Activated CD4-positive, alpha-beta memory T cell treated with anti-CD3 and anti-CD28 coated beads, Interleukin-2, amount 10 ng/mL, durations not matched to agents 7 days and 5 days (primary cell): ENCODE data around the gene A2M. TPM values are rescaled to one million over a fixed set of nuclear protein-coding genes. Genes with fewer than 3 reads are reported as not detected.

ENCODE experiments used
- CTCF ChIA-PET: fragments of 350-600 bp; sonication (Branson Sonifier 250); formaldehyde crosslinking; loops from one replicate; lab custom pipeline; 2021; ENCODE audit warnings: antibody characterized with exemption, inconsistent platforms; lab: Charles Lee
- POLR2A ChIA-PET: fragments of 350-600 bp; sonication (Branson Sonifier 250); formaldehyde crosslinking; loops from one replicate; lab custom pipeline; 2021; ENCODE audit warnings: antibody characterized with exemption; lab: Charles Lee
- DNase-seq: peaks from one replicate; pipeline ENCODE4 v3.0.0-alpha.2; 2020
- H3K27ac Mint-ChIP-seq: one replicate; pipeline ENCODE4 v1.8.0; 2021; ENCODE audit warnings: mild to moderate bottlenecking, mixed read lengths
- H3K27me3 Mint-ChIP-seq: one replicate; pipeline ENCODE4 v1.8.0; 2021; ENCODE audit warnings: mixed read lengths
- H3K36me3 Mint-ChIP-seq: one replicate; pipeline ENCODE4 v1.8.0; 2021; ENCODE audit warnings: low read depth, mixed read lengths
- H3K4me1 Mint-ChIP-seq: one replicate; pipeline ENCODE4 v1.8.0; 2021; ENCODE audit warnings: mixed read lengths
- H3K4me3 Mint-ChIP-seq: one replicate; pipeline ENCODE4 v1.8.0; 2021; ENCODE audit warnings: mild to moderate bottlenecking, mixed read lengths
- H3K9me3 Mint-ChIP-seq: one replicate; pipeline ENCODE4 v1.8.0; 2021; ENCODE audit warnings: mixed read lengths
- total RNA-seq, 2 experiments: library from RNA; stranded (reverse); gene quantifications; one replicate each; pipeline ENCODE4 v1.2.3, GENCODE V29; 2021

Gene A2M
- total RNA-seq, 2 experiments from 2014 or later, result not detected

- H3K27me3 Mint-ChIP-seq, result no peaks in the 10 kb centered on the region
- no peaks in the 10 kb centered on the region for H3K4me1 Mint-ChIP-seq
- no peak overlapping the region for H3K27ac Mint-ChIP-seq
- ChIA-PET POLR2A (no interaction called here), CTCF (interaction anchor here (1.8 kb wide), 1 partner anchor 559 kb away, joined by 4 read pairs; no protein-coding TSS in a partner anchor)
- no peak for DNase-seq
- no peaks in the 10 kb centered on the region for H3K9me3 Mint-ChIP-seq
- no peaks in the 10 kb centered on the region for H3K36me3 Mint-ChIP-seq
- H3K4me3 Mint-ChIP-seq, result no peak overlapping the region
Observed at GRCh38 chr12:9103050-9103849, 12.5 kb downstream of the A2M start.

GRCh38 chr12:9101018-9101687 is 14.6 kb downstream of the A2M start:
- no peak overlapping the region for H3K4me3 Mint-ChIP-seq
- no peaks in the 10 kb centered on the region for H3K4me1 Mint-ChIP-seq
- no peak overlapping the region for H3K27ac Mint-ChIP-seq
- H3K27me3 Mint-ChIP-seq, result no peaks in the 10 kb centered on the region
- CTCF ChIA-PET, result interaction anchor here (1.0 kb wide), 1 partner anchor 10 kb away, joined by 3 read pairs; no protein-coding TSS in a partner anchor
- POLR2A ChIA-PET, result no interaction called here
- no peak for DNase-seq
- no peaks in the 10 kb centered on the region for H3K36me3 Mint-ChIP-seq
- no peaks in the 10 kb centered on the region for H3K9me3 Mint-ChIP-seq

- no peaks in the 10 kb centered on the region for H3K27me3 Mint-ChIP-seq
- H3K4me3 Mint-ChIP-seq, result no peak overlapping the region
Observed at GRCh38 chr12:9099552-9100190, 16.0 kb downstream of the A2M start.

DNA sequence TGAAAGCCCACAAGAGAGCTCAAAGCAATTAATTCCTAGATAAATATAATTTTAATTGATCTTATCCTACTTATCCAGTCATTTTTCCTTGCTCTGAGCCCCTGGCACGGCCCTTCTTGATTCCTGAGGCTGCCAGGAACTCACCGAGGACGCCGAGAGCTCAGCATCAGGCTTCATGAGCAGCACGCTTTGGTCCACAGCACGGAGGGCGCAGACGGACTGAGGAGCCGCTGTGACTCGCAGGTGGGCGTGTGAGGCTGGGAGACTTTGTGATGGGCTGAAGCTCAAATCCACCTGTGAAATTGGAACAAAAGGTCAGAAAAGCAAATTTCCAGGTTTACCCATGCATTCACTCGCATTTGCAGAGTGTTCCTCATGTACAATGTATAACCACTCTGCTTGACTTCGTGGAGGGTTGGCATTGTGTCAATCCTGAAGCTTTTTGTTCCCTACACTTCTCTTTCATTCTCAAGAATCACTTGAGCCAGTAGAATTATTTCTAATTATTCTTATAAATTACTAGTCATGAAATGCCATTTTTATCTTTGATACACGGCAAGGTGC is 17.2 kb downstream of the A2M start:
- H3K4me1 Mint-ChIP-seq, result no peaks in the 10 kb centered on the region
- no peaks in the 10 kb centered on the region for H3K36me3 Mint-ChIP-seq
- DNase-seq, result no peak
- POLR2A ChIA-PET, result no interaction called here
- CTCF ChIA-PET, result interaction anchor here (0.6 to 1.1 kb wide), 2 partner anchors 208 to 441 kb away, joined by 3 read pairs; no protein-coding TSS in a partner anchor
- no peak overlapping the region for H3K4me3 Mint-ChIP-seq
- H3K27ac Mint-ChIP-seq, result no peak overlapping the region
- no peaks in the 10 kb centered on the region for H3K9me3 Mint-ChIP-seq
- no peaks in the 10 kb centered on the region for H3K27me3 Mint-ChIP-seq

More at GRCh38 chr12:9099552-9100190, 16.0 kb downstream of the A2M start:
- Mint-ChIP-seq H3K4me1 (no peaks in the 10 kb centered on the region), H3K27ac (no peak overlapping the region), H3K36me3 (no peaks in the 10 kb centered on the region), H3K9me3 (no peaks in the 10 kb centered on the region)
- ChIA-PET CTCF (no interaction called here), POLR2A (no interaction called here)
- no peak for DNase-seq

GRCh38 chr12:9098115-9098452 is 17.6 kb downstream of the A2M start:
- Mint-ChIP-seq H3K27ac (no peak overlapping the region), H3K4me1 (no peaks in the 10 kb centered on the region), H3K27me3 (no peaks in the 10 kb centered on the region), H3K36me3 (no peaks in the 10 kb centered on the region), H3K9me3 (no peaks in the 10 kb centered on the region), H3K4me3 (no peak overlapping the region)
- DNase-seq, result no peak
- POLR2A ChIA-PET, result no interaction called here
- CTCF ChIA-PET, result interaction anchor here (0.6 to 1.1 kb wide), 3 partner anchors 11 to 441 kb away, joined by 3 read pairs; no protein-coding TSS in a partner anchor

GRCh38 chr12:9096563-9097176 is 19.0 kb downstream of the A2M start:
- Mint-ChIP-seq H3K27ac (no peak overlapping the region), H3K27me3 (no peaks in the 10 kb centered on the region), H3K9me3 (no peaks in the 10 kb centered on the region), H3K4me3 (no peak overlapping the region), H3K4me1 (no peaks in the 10 kb centered on the region), H3K36me3 (no peaks in the 10 kb centered on the region)
- ChIA-PET CTCF (interaction anchor here (1.1 kb wide), 1 partner anchor 10 kb away, joined by 3 read pairs; no protein-coding TSS in a partner anchor), POLR2A (no interaction called here)
- DNase-seq, result no peak

- Mint-ChIP-seq H3K27ac (no peak overlapping the region), H3K4me3 (no peak overlapping the region), H3K9me3 (no peaks in the 10 kb centered on the region), H3K27me3 (no peaks in the 10 kb centered on the region), H3K36me3 (no peaks in the 10 kb centered on the region), H3K4me1 (no peaks in the 10 kb centered on the region)
- ChIA-PET POLR2A (no interaction called here), CTCF (interaction anchor here (0.6 kb wide), 1 partner anchor 437 kb away, joined by 3 read pairs; no protein-coding TSS in a partner anchor)
- no peak for DNase-seq
Observed at GRCh38 chr12:9095322-9095721, 20.4 kb downstream of the A2M start.

DNA sequence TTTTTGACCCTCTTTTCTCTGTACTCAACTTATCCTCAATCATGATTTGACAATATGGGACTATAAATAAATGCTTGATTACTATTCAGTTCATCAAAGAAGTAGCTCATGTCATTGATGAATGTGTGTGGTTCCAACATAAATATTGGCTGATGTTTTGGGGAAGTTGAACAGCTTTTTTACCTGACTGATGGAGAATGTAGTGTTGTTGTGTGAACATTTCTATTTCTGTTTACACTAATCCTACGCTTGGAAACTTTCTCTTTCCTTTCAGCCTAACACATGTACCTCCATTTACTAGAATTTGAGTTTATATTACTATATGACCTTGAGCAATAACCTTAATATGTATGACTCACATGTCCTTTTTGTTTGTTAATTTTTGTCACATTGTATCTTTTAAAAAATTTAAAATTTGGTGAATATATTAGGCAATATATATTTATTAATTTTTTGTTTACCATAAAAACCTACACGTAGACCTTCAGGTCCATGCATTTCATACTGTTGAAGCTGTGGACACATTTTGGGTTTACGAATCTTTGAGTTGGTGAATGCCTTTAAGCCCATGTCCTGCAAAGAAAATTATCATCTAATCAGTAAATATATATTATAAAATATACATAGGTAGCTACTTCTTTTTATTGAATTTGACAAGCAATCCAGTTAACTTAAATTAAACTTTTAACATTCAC is 21.1 kb downstream of the A2M start:
- H3K9me3 Mint-ChIP-seq, result no peaks in the 10 kb centered on the region
- no peaks in the 10 kb centered on the region for H3K4me1 Mint-ChIP-seq
- no peak for DNase-seq
- ChIA-PET POLR2A (no interaction called here), CTCF (interaction anchor here (0.5 kb wide), 1 partner anchor 238 kb away, joined by 4 read pairs; no protein-coding TSS in a partner anchor)
- no peaks in the 10 kb centered on the region for H3K27me3 Mint-ChIP-seq
- H3K36me3 Mint-ChIP-seq, result no peaks in the 10 kb centered on the region
- no peak overlapping the region for H3K4me3 Mint-ChIP-seq
- no peak overlapping the region for H3K27ac Mint-ChIP-seq

- ChIA-PET CTCF (no interaction called here), POLR2A (no interaction called here)
- no peaks in the 10 kb centered on the region for H3K27me3 Mint-ChIP-seq
- H3K36me3 Mint-ChIP-seq, result no peaks in the 10 kb centered on the region
- no peak for DNase-seq
- H3K9me3 Mint-ChIP-seq, result no peaks in the 10 kb centered on the region
- H3K4me3 Mint-ChIP-seq, result no peak overlapping the region
- H3K27ac Mint-ChIP-seq, result no peak overlapping the region
- H3K4me1 Mint-ChIP-seq, result no peaks in the 10 kb centered on the region
Observed at GRCh38 chr12:9091891-9092598, 23.7 kb downstream of the A2M start.

- H3K9me3 Mint-ChIP-seq, result no peaks in the 10 kb centered on the region
- no peaks in the 10 kb centered on the region for H3K36me3 Mint-ChIP-seq
- H3K4me3 Mint-ChIP-seq, result no peak overlapping the region
- no peak overlapping the region for H3K27ac Mint-ChIP-seq
- no peak for DNase-seq
- no peaks in the 10 kb centered on the region for H3K27me3 Mint-ChIP-seq
- CTCF ChIA-PET, result no interaction called here
- no peaks in the 10 kb centered on the region for H3K4me1 Mint-ChIP-seq
- POLR2A ChIA-PET, result no interaction called here
Observed at GRCh38 chr12:9090220-9090619, 25.5 kb downstream of the A2M start.

GRCh38 chr12:9087087-9087835 is 28.5 kb downstream of the A2M start:
- no peaks in the 10 kb centered on the region for H3K4me1 Mint-ChIP-seq
- H3K9me3 Mint-ChIP-seq, result peaks cover 14% of the 10 kb centered on the region
- ChIA-PET CTCF (interaction anchor here (0.7 to 1.4 kb wide), 2 partner anchors 10 to 227 kb away, joined by 3 read pairs; no protein-coding TSS in a partner anchor), POLR2A (no interaction called here)
- no peak for DNase-seq
- H3K27me3 Mint-ChIP-seq, result no peaks in the 10 kb centered on the region
- H3K27ac Mint-ChIP-seq, result no peak overlapping the region
- peaks cover 7% of the 10 kb centered on the region for H3K36me3 Mint-ChIP-seq
- no peak overlapping the region for H3K4me3 Mint-ChIP-seq
